ENCODE results near the gene HMGN2. TPM values are rescaled to one million over a fixed set of nuclear protein-coding genes. Genes with fewer than 3 reads are reported as not detected.
A peak's percentile ranks its signal among the peaks of the same experiment; 100 is the strongest.

Gene HMGN2
- total and polyA plus RNA-seq, 4 donors: 153 to 535 (median 278) TPM

GRCh38 chr1:26472901-26473845 is 933 bp downstream of the HMGN2 start:
- intact Hi-C loops (cut with DNase I): loop anchor here in 1 of 2 donors (1.0 to 5.0 kb wide), 2 partner anchors 27 to 41 kb away; partner anchors contain the start of gene DHDDS
- DNase-seq (peak; percentile 98 to 99), ATAC-seq (ENCODE audit: low FRiP score) (peak; percentile 96)
- WGBS, 2 donors: 4 to 5% methylated on average over 48 to 71 of the region's 71 CpGs
- Histone ChIP-seq H3K9me3 (ENCODE audit: control insufficient read depth, low read length) (no peaks in the 10 kb centered on the region), H3K4me3 (ENCODE audit: low read length in 2 of 2) (peak overlapping the region; percentile 69 to 94), H3K36me3 (ENCODE audit: control insufficient read depth in 1 of 2, insufficient read depth in 2 of 2, low read length in 1 of 2) (no peaks in the 10 kb centered on the region), H3K4me1 (ENCODE audit: control insufficient read depth in 1 of 2, insufficient read depth in 2 of 2, low read length in 2 of 2) (no peaks in the 10 kb centered on the region), H3K27ac (ENCODE audit: low read depth in 1 of 2, low read length in 2 of 2) (peak overlapping the region in 1 of 2 donors; percentile 77), H3K27me3 (ENCODE audit: control insufficient read depth in 1 of 2, insufficient read depth in 2 of 2, low read length in 1 of 2) (no peaks in the 10 kb centered on the region)

GRCh38 chr1:26474818-26475217 is 2.6 kb downstream of the HMGN2 start:
- WGBS, 2 donors: 88 to 92% methylated on average over 1 of the region's 1 CpG
- no peaks in the 10 kb centered on the region for H3K36me3 ChIP-seq (ENCODE audit: control insufficient read depth in 1 of 2, insufficient read depth in 2 of 2, low read length in 1 of 2)

GRCh38 chr1:26475989-26476388 is 3.7 kb downstream of the HMGN2 start:
- Histone ChIP-seq H3K27me3 (ENCODE audit: control insufficient read depth in 1 of 2, insufficient read depth in 2 of 2, low read length in 1 of 2) (no peaks in the 10 kb centered on the region), H3K4me1 (ENCODE audit: control insufficient read depth in 1 of 2, insufficient read depth in 2 of 2, low read length in 2 of 2) (no peaks in the 10 kb centered on the region), H3K36me3 (ENCODE audit: control insufficient read depth in 1 of 2, insufficient read depth in 2 of 2, low read length in 1 of 2) (no peaks in the 10 kb centered on the region), H3K4me3 (ENCODE audit: low read length in 2 of 2) (no peak overlapping the region), H3K27ac (ENCODE audit: low read depth in 1 of 2, low read length in 2 of 2) (no peak overlapping the region), H3K9me3 (ENCODE audit: control insufficient read depth, low read length) (no peaks in the 10 kb centered on the region)
- WGBS, 2 donors: 67 to 70% methylated on average over 3 of the region's 3 CpGs
- intact Hi-C loops (cut with DNase I): no loop called here
- DNase-seq (no peak), ATAC-seq (ENCODE audit: low FRiP score) (no peak)

More at GRCh38 chr1:26474818-26475217, 2.6 kb downstream of the HMGN2 start:
- H3K27me3 ChIP-seq (ENCODE audit: control insufficient read depth in 1 of 2, insufficient read depth in 2 of 2, low read length in 1 of 2): no peaks in the 10 kb centered on the region
- no peak for DNase-seq
- H3K4me1 ChIP-seq (ENCODE audit: control insufficient read depth in 1 of 2, insufficient read depth in 2 of 2, low read length in 2 of 2): no peaks in the 10 kb centered on the region
- no peak overlapping the region for H3K27ac ChIP-seq (ENCODE audit: low read depth in 1 of 2, low read length in 2 of 2)
- no peaks in the 10 kb centered on the region for H3K9me3 ChIP-seq (ENCODE audit: control insufficient read depth, low read length)
- intact Hi-C loops (cut with DNase I): loop anchor here in 1 of 2 donors (5.0 kb wide), 1 partner anchor 43 kb away; the partner anchor contains the start of gene DHDDS
- no peak overlapping the region for H3K4me3 ChIP-seq (ENCODE audit: low read length in 2 of 2)
- no peak for ATAC-seq (ENCODE audit: low FRiP score)

GRCh38 chr1:26476958-26477357 is 4.7 kb downstream of the HMGN2 start:
- ATAC-seq (ENCODE audit: low FRiP score) (no peak), DNase-seq (no peak)
- Histone ChIP-seq H3K4me3 (ENCODE audit: low read length in 2 of 2) (no peak overlapping the region), H3K27me3 (ENCODE audit: control insufficient read depth in 1 of 2, insufficient read depth in 2 of 2, low read length in 1 of 2) (no peaks in the 10 kb centered on the region), H3K27ac (ENCODE audit: low read depth in 1 of 2, low read length in 2 of 2) (no peak overlapping the region), H3K4me1 (ENCODE audit: control insufficient read depth in 1 of 2, insufficient read depth in 2 of 2, low read length in 2 of 2) (no peaks in the 10 kb centered on the region), H3K36me3 (ENCODE audit: control insufficient read depth in 1 of 2, insufficient read depth in 2 of 2, low read length in 1 of 2) (no peaks in the 10 kb centered on the region), H3K9me3 (ENCODE audit: control insufficient read depth, low read length) (no peaks in the 10 kb centered on the region)
- WGBS, 2 donors: 72 to 79% methylated on average over 4 of the region's 4 CpGs
- intact Hi-C loops (cut with DNase I): no loop called here

- H3K36me3 ChIP-seq (ENCODE audit: control insufficient read depth in 1 of 2, insufficient read depth in 2 of 2, low read length in 1 of 2): no peaks in the 10 kb centered on the region
- H3K9me3 ChIP-seq (ENCODE audit: control insufficient read depth, low read length): no peaks in the 10 kb centered on the region
- no peak for DNase-seq
- no peak overlapping the region for H3K4me3 ChIP-seq (ENCODE audit: low read length in 2 of 2)
- no peaks in the 10 kb centered on the region for H3K27me3 ChIP-seq (ENCODE audit: control insufficient read depth in 1 of 2, insufficient read depth in 2 of 2, low read length in 1 of 2)
- no peak for ATAC-seq (ENCODE audit: low FRiP score)
- H3K27ac ChIP-seq (ENCODE audit: low read depth in 1 of 2, low read length in 2 of 2): no peak overlapping the region
- WGBS, 2 donors: 70 to 75% methylated on average over 8 of the region's 8 CpGs
- no peaks in the 10 kb centered on the region for H3K4me1 ChIP-seq (ENCODE audit: control insufficient read depth in 1 of 2, insufficient read depth in 2 of 2, low read length in 2 of 2)
- intact Hi-C loops (cut with DNase I): no loop called here
Measured at GRCh38 chr1:26477446-26478152, 5.4 kb downstream of the HMGN2 start.

- WGBS, 2 donors: 55 to 72% methylated on average over 3 of the region's 3 CpGs
- DNase-seq (no peak), ATAC-seq (ENCODE audit: low FRiP score) (no peak)
- intact Hi-C loops (cut with DNase I): no loop called here
- no peak overlapping the region for H3K4me3 ChIP-seq (ENCODE audit: low read length in 2 of 2)
- H3K4me1 ChIP-seq (ENCODE audit: control insufficient read depth in 1 of 2, insufficient read depth in 2 of 2, low read length in 2 of 2): no peaks in the 10 kb centered on the region
- no peaks in the 10 kb centered on the region for H3K36me3 ChIP-seq (ENCODE audit: control insufficient read depth in 1 of 2, insufficient read depth in 2 of 2, low read length in 1 of 2)
- no peaks in the 10 kb centered on the region for H3K9me3 ChIP-seq (ENCODE audit: control insufficient read depth, low read length)
- H3K27ac ChIP-seq (ENCODE audit: low read depth in 1 of 2, low read length in 2 of 2): no peak overlapping the region
- no peaks in the 10 kb centered on the region for H3K27me3 ChIP-seq (ENCODE audit: control insufficient read depth in 1 of 2, insufficient read depth in 2 of 2, low read length in 1 of 2)
Measured at GRCh38 chr1:26478159-26478558, 5.9 kb downstream of the HMGN2 start.

- Histone ChIP-seq H3K27ac (ENCODE audit: low read depth in 1 of 2, low read length in 2 of 2) (no peak overlapping the region), H3K4me3 (ENCODE audit: low read length in 2 of 2) (no peak overlapping the region), H3K36me3 (ENCODE audit: control insufficient read depth in 1 of 2, insufficient read depth in 2 of 2, low read length in 1 of 2) (no peaks in the 10 kb centered on the region), H3K9me3 (ENCODE audit: control insufficient read depth, low read length) (no peaks in the 10 kb centered on the region), H3K27me3 (ENCODE audit: control insufficient read depth in 1 of 2, insufficient read depth in 2 of 2, low read length in 1 of 2) (no peaks in the 10 kb centered on the region), H3K4me1 (ENCODE audit: control insufficient read depth in 1 of 2, insufficient read depth in 2 of 2, low read length in 2 of 2) (no peaks in the 10 kb centered on the region)
- intact Hi-C loops (cut with DNase I): no loop called here
- ATAC-seq (ENCODE audit: low FRiP score) (no peak), DNase-seq (no peak)
- 88 to 93% methylated on average over 6 of the region's 6 CpGs for WGBS, 2 donors
Measured at GRCh38 chr1:26478988-26479387, 6.7 kb downstream of the HMGN2 start.

GRCh38 chr1:26482921-26483320 is 10.7 kb downstream of the HMGN2 start:
- intact Hi-C loops (cut with DNase I): no loop called here
- DNase-seq (no peak), ATAC-seq (ENCODE audit: low FRiP score) (no peak)
- H3K36me3 ChIP-seq (ENCODE audit: control insufficient read depth in 1 of 2, insufficient read depth in 2 of 2, low read length in 1 of 2): no peaks in the 10 kb centered on the region
- WGBS, 2 donors: 28 to 31% methylated on average over 2 of the region's 2 CpGs
- H3K9me3 ChIP-seq (ENCODE audit: control insufficient read depth, low read length): no peaks in the 10 kb centered on the region
- H3K27me3 ChIP-seq (ENCODE audit: control insufficient read depth in 1 of 2, insufficient read depth in 2 of 2, low read length in 1 of 2): no peaks in the 10 kb centered on the region
- H3K4me1 ChIP-seq (ENCODE audit: control insufficient read depth in 1 of 2, insufficient read depth in 2 of 2, low read length in 2 of 2): no peaks in the 10 kb centered on the region
- no peak overlapping the region for H3K27ac ChIP-seq (ENCODE audit: low read depth in 1 of 2, low read length in 2 of 2)
- H3K4me3 ChIP-seq (ENCODE audit: low read length in 2 of 2): no peak overlapping the region
